Ovary (tissue), 9 donors: ENCODE results near the gene PRPF38B. TPM values are rescaled to one million over a fixed set of nuclear protein-coding genes. Genes with fewer than 3 reads are reported as not detected.

ENCODE experiments used
- DNase-seq, 5 donors: peaks; one replicate each; pipeline ENCODE4 v3.0.0-alpha.2; 2019 to 2020
- H3K27ac ChIP-seq, 2 donors: fragments of 200-600 bp; one replicate each; pipeline versions ENCODE4 v1.5.1 to v1.8.0; 2019 to 2022
- H3K27me3 ChIP-seq: fragments of 200-600 bp; one replicate; pipeline ENCODE4 v1.8.0; 2022
- H3K36me3 ChIP-seq: fragments of 200-600 bp; sonication (generic); one replicate; pipeline ENCODE4 v1.5.1; 2019
- H3K4me1 ChIP-seq: one replicate; pipeline ENCODE4 v1.8.1; 2013; ENCODE audit warnings: mild to moderate bottlenecking, moderate library complexity; ENCODE audit not compliant: insufficient read depth
- H3K4me3 ChIP-seq: fragments of 200-600 bp; sonication (generic); one replicate; pipeline ENCODE4 v1.5.1; 2017
- H3K9me3 ChIP-seq, 2 donors: fragments of 200-600 bp in 1 of 2; sonication (generic) in 1 of 2; one replicate each; pipeline versions ENCODE4 v1.5.1 to v1.8.1; 2013 to 2019; ENCODE audit warnings: mild to moderate bottlenecking in 1 of 2, moderate library complexity in 1 of 2
- EP300 ChIP-seq: sonication (generic); formaldehyde crosslinking; IDR thresholded peaks from one replicate; pipeline ENCODE4 v1.6.1; 2017; ENCODE audit warnings: antibody characterized with exemption
- POLR2A ChIP-seq: fragments of 450-650 bp; IDR thresholded peaks from one replicate; pipeline ENCODE4 v1.6.1; 2017; ENCODE audit warnings: antibody characterized with exemption, mild to moderate bottlenecking, moderate library complexity
- WGBS, 3 donors: extraction: QIAGEN DNeasy Blood & Tissue Kit in 1 of 3; methylation state at CpG; one replicate each; pipeline versions ENCODE4 v1.1.5 to v1.1.7; 2013 to 2017; 5-methylcytosine and 5-hydroxymethylcytosine counted together
- intact Hi-C, 4 donors: fragments of 100-400 bp; cut with DNase I; formaldehyde crosslinking; loops; one replicate each; pipeline versions ENCODE4 v1.11.0 to v1.15.1; 2022 to 2023
- polyA plus RNA-seq, 2 donors: library from polyadenylated mRNA; stranded (reverse); fragments of 200-250 nt in 1 of 2; fragments of 350-450 nt in 1 of 2; fragmentation: Illumina TruSeq in 1 of 2; extraction: RNeasy Lipid Tissue Mini Kit (QIAGEN cat#74804) in 1 of 2; gene quantifications; one replicate each; pipeline ENCODE4 v1.2.3, GENCODE V29; 2013 to 2014
- total RNA-seq, 7 donors: library from RNA; depleted of rRNA in 2 of 7; stranded (reverse); fragments of >200 nt in 2 of 7; fragmentation: NEBNext Ultra II Directional in 3 of 7; extraction: Animal tissue kit (Norgen Biotek cat#: 25700) in 3 of 7; gene quantifications; one replicate each; pipeline versions ENCODE4 v1.1.0 to v1.2.4, GENCODE V29; 2016 to 2023
- TF ChIP-seq, protein P1 (sequence below), 3 donors: fragments of 450-650 bp in 2 of 3; fragments of 200-600 bp in 1 of 3; IDR thresholded peaks; one replicate each; pipeline versions ENCODE4 v1.5.1 to v1.8.0; 2016 to 2022; ENCODE audit warnings: antibody characterized with exemption in 3 of 3, mild to moderate bottlenecking in 1 of 3
- donor health status: DM: no; HTN: no; CAD: no; lungs with moderate emphysema.
- donor health status: DM: no; HTN: no; CAD: no.
- donor health status: Bipolar disorder and iron deficiency.
- donor health status: DM: yes; HTN: yes; CAD: no.
- donor health status: DM: no; HTN: no; CAD: no.
- donor health status: DM: yes; HTN: yes; CAD: no.

PRPF38B gene
- total and polyA plus RNA-seq, 9 donors = 16.5 to 36.2 (median 29.4) TPM

DNA sequence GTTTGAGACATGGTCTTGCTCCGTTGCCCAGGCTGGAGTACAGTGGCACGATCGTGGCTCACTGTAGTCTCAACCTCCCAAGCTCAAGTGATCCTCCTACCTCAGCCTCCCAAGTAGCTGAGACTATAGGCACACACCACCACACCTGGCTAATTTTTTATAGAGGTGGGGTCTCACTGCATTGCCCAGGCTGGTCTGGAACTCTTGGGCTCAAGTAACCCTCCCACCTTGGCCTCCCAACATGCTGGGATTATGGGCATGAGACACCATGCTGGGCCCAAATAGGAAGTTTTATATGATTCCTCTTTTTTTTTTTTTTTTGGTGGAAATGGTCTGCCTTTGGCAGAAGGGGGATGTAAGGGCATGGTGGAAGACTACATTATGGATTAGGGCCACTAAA lies 14.5 kb downstream of the PRPF38B start:
- intact Hi-C loops = no loop called here
- WGBS, 3 donors = 95 to 97% (median 97%) methylated on average over 3 of the region's 3 CpGs
- Histone ChIP-seq H3K9me3 (no peaks in the 10 kb centered on the region), H3K4me3 (no peak overlapping the region), H3K36me3 (no peaks in the 10 kb centered on the region), H3K27me3 (no peaks in the 10 kb centered on the region), H3K27ac (no peak overlapping the region), H3K4me1 (no peaks in the 10 kb centered on the region)
- TF ChIP-seq, protein P1, sequence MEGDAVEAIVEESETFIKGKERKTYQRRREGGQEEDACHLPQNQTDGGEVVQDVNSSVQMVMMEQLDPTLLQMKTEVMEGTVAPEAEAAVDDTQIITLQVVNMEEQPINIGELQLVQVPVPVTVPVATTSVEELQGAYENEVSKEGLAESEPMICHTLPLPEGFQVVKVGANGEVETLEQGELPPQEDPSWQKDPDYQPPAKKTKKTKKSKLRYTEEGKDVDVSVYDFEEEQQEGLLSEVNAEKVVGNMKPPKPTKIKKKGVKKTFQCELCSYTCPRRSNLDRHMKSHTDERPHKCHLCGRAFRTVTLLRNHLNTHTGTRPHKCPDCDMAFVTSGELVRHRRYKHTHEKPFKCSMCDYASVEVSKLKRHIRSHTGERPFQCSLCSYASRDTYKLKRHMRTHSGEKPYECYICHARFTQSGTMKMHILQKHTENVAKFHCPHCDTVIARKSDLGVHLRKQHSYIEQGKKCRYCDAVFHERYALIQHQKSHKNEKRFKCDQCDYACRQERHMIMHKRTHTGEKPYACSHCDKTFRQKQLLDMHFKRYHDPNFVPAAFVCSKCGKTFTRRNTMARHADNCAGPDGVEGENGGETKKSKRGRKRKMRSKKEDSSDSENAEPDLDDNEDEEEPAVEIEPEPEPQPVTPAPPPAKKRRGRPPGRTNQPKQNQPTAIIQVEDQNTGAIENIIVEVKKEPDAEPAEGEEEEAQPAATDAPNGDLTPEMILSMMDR (IDR thresholded peaks at IDR 0.05) = no peak
- no peak for TF ChIP-seq EP300
- no peak for DNase-seq

DNA sequence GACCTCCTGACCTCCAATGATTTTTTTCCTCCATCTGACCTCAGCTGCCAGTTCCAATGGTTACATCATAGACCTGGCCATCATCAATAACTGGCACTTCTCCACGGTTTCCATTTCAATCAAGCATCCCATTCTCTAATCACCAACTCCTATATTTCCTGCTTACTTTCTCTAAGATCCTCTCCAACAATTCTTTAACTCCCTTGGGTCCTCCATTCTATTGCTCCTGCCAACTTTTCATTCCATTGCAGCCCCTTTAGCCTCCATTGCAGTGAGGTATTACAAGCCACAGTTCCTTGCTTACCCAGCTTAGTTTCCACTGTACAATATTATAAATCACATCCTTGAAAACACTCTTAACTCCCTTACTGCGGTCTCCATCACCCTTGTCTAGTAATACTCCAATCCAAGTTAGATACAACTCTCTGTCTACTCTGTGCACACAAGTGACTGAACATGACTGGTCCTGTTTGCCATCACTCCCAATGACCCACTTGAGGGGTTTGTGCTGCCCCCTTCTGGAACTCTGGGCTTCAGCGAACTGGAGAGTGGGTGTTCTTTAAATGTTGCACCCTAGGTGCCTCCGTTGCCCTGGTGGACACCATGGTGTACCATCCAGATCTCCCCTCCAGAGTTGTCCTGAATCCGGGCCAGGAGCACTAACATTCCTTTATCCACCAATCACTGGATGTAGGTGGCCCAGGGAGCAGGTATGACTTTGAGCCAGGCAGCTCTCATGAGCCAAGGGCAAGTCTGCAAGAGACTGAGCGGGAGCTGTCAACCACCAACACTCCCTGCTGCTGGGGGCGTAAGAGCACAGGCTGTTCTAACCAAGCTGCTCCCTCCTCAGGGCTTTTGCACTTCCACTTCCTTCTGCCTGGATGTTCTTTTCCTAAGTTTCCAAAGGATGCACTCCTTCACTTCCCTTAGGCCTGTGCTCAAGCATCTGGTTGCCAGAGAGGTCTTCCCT lies 16.9 kb downstream of the PRPF38B start:
- WGBS, 3 donors = 61 to 66% (median 62%) methylated on average over 7 of the region's 7 CpGs
- Histone ChIP-seq H3K9me3 (no peaks in the 10 kb centered on the region), H3K27ac (no peak overlapping the region), H3K36me3 (no peaks in the 10 kb centered on the region), H3K4me1 (no peaks in the 10 kb centered on the region), H3K4me3 (no peak overlapping the region), H3K27me3 (no peaks in the 10 kb centered on the region)
- no peak for DNase-seq
- TF ChIP-seq, protein P1 (IDR thresholded peaks at IDR 0.05) = no peak
- TF ChIP-seq EP300 (no peak), POLR2A (no peak)
- intact Hi-C loops = no loop called here

DNA sequence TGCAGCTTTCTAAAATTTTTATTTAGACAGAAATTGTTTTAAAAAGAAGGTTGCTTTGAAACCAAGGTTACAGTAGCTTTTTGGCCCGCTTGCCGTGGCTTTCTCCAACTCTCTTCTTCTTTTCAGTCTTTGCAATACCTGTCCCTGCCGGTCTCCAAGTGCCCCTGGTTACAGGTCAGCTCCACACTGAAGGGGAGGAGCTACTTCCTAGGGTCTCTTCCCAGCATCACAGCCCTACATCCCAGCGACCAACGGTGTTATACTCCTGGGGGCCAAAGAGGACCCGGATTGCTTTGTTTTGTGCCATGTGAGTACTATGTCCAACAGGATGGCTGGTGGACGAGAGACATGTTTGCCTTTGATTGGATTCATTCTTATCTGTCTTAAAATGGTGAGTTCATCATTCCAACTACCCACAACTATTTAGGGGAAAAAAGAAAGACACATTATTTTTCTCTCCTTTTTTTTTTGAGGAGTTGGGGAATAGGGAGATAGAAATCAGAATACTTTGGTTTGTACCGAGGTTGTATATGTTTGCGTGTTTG lies 20.6 kb downstream of the PRPF38B start, which contains the start of gene FNDC7:
Gene FNDC7, plus strand, starts transcription at position 303 of the 545 bp plus-strand sequence. Its CDS starts 26 bp downstream, at position 329.
- no peak within 1 kb of the TSS for H3K4me3 ChIP-seq
- TF ChIP-seq, protein P1 (IDR thresholded peaks at IDR 0.05) = no peak
- TF ChIP-seq EP300 = no peak
- TF ChIP-seq POLR2A = no peak
- H3K27me3 ChIP-seq = no peaks in the 10 kb centered on the region
- DNase-seq = no peak
- WGBS, 3 donors = 30 to 41% (median 37%) methylated on average over 9 of the region's 9 CpGs
- no peaks in the 10 kb centered on the region for H3K4me1 ChIP-seq
- H3K27ac ChIP-seq = no peak within 1 kb of the TSS
- intact Hi-C loops = no loop called here
- no peaks in the 10 kb centered on the region for H3K9me3 ChIP-seq
- H3K36me3 ChIP-seq = no peaks in the 10 kb centered on the region

DNA sequence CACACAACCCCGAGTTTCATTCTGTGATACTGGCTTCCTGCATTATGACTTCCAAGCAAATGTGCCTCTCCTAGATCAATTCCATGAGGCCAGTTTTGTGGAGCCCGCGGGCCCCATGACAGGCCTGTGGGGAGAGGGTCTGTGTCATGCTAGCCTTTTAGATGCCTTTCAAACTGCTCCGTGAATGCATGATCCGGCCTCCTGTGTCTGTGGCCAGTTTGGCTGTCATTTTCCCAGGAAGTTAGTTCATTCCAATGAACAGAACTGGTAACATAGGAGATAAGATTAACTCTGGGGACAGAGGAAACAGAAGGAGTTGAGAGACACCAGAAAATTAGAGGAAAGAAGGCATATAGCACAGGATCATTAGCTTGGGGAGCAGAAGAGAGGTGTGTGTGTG lies 23.8 kb downstream of the PRPF38B start:
- Histone ChIP-seq H3K4me3 (no peak overlapping the region), H3K9me3 (no peaks in the 10 kb centered on the region), H3K27ac (no peak overlapping the region), H3K4me1 (no peaks in the 10 kb centered on the region), H3K27me3 (no peaks in the 10 kb centered on the region), H3K36me3 (no peaks in the 10 kb centered on the region)
- no peak for DNase-seq
- intact Hi-C loops = no loop called here
- WGBS, 3 donors = 75 to 81% (median 80%) methylated on average over 5 of the region's 5 CpGs
- TF ChIP-seq POLR2A (no peak), EP300 (no peak)
- TF ChIP-seq, protein P1 (IDR thresholded peaks at IDR 0.05) = no peak
